Measurements from ENCODE around the gene LHX2. TPM values are rescaled to one million over a fixed set of nuclear protein-coding genes. Genes with fewer than 3 reads are reported as not detected.

Gene LHX2
- total RNA-seq (not detected), polyA plus RNA-seq (not detected), total RNA-seq (not detected)

DNA sequence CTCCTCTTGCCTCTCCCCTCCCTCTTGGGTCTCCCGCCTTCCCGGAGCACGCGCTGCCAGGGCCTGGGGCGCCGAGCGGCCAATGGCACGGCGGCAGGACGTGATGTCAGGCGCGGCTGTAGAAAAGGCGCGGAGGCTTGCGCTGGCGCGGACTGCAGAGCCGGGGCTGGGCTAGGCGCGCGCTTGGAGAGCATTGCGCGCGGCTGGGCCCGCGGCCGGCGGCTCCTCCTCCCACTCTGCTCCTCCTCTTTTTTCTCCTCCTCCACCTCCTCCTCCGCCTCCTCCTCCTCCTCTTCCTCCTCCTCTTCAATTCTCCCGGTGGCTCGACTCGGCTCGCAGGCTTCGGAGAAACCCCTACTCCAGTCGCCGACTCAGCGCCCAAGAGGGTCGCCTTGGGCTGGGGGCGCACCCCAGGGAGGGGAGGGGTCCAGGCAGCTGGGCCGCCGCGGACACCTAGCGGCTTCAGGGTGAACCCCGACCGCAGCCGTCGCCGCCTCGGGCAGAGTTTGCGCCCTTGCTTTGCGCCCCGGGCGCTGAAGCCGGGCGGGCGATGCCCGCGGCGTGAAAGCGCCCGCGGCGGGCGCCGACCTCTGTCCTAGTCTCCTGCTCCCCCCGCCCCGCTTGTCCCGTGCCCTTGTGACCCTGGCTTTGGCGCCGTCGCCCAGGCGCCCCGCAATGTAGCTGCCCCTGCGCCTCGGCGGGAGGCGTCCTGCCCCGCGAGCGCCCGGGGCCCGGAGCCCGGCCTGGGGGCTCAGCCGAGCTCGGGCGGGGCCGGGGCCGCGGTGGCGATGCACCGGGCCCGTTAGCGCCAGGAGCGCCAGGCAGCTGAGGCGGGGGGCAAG lies at the start of gene LHX2:
LHX2 (plus strand) TSS at position 309 of the 842 bp plus-strand sequence. CDS start 581 bp downstream, outside the sequence.
- Mint-ChIP-seq H3K27me3 (peaks cover 57 to 78% (median 68%) of the 10 kb centered on the region in 5 donors), H3K36me3 (peaks cover 0 to 2% (median 0%) of the 10 kb centered on the region in 5 donors), H3K27ac (peak within 1 kb of the TSS in 1 of 9 donors; percentile 80), H3K9me3 (peaks cover 0 to 4% (median 0%) of the 10 kb centered on the region in 11 donors), H3K4me3 (peak within 1 kb of the TSS in 9 of 10 donors; percentile 23 to 72 (median 48)), H3K4me1 (peaks cover 18 to 49% (median 36%) of the 10 kb centered on the region in 7 donors)
- no peaks in the 10 kb centered on the region for H3K36me3 ChIP-seq (ENCODE audit: control insufficient read depth in 2 of 3, insufficient read depth in 3 of 3, low read length in 3 of 3)
- H3K4me1 ChIP-seq (ENCODE audit: control insufficient read depth in 2 of 2, insufficient read depth in 2 of 2, low read length in 2 of 2) = peaks cover 3 to 4% of the 10 kb centered on the region in 2 donors
- intact Hi-C loops (cut with micrococcal nuclease) = no loop called here
- ChIA-PET CTCF (no interaction called here), POLR2A (no interaction called here)
- DNase-seq = no peak
- no peaks in the 10 kb centered on the region for H3K9me3 ChIP-seq (ENCODE audit: control insufficient read depth in 2 of 3, low read length in 3 of 3)
- no peak within 1 kb of the TSS for H3K27ac ChIP-seq (ENCODE audit: low read depth, low read length)
- ATAC-seq = peak; percentile 41
- peaks cover 11 to 29% of the 10 kb centered on the region in 2 donors for H3K27me3 ChIP-seq (ENCODE audit: control insufficient read depth in 2 of 2, insufficient read depth in 2 of 2, low read length in 2 of 2)
- no peak within 1 kb of the TSS for H3K4me3 ChIP-seq (ENCODE audit: low read length)

DNA sequence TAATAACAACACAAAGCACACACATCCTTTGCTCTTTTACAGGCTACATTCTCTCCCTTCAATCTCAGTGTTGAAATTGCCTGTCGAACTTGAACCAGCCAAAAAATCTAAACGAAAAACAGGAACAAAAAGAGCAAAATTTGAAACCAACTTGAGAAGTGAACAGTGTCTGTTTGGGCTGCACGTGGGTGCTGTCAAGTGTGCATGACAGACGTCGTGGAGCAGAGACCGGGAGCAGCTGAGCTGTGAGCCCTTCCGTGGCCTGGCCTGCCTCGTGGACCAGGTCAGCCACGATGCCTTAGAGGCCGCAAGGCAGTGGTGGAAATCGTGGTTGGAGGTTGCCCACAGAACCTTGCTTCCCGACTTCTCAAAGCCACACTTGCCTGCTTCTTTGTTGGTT lies 46.8 kb upstream of the LHX2 start:
- intact Hi-C loops (cut with micrococcal nuclease) = no loop called here
- DNase-seq = no peak
- Histone ChIP-seq H3K27ac (ENCODE audit: low read depth, low read length) (no peak overlapping the region), H3K4me1 (ENCODE audit: control insufficient read depth in 2 of 2, insufficient read depth in 2 of 2, low read length in 2 of 2) (no peaks in the 10 kb centered on the region), H3K9me3 (ENCODE audit: control insufficient read depth in 2 of 3, low read length in 3 of 3) (no peaks in the 10 kb centered on the region), H3K4me3 (ENCODE audit: low read length) (no peak overlapping the region), H3K36me3 (ENCODE audit: control insufficient read depth in 2 of 3, insufficient read depth in 3 of 3, low read length in 3 of 3) (no peaks in the 10 kb centered on the region), H3K27me3 (ENCODE audit: control insufficient read depth in 2 of 2, insufficient read depth in 2 of 2, low read length in 2 of 2) (no peaks in the 10 kb centered on the region)
- peaks cover 36 to 64% (median 40%) of the 10 kb centered on the region in 5 donors for H3K27me3 Mint-ChIP-seq
- peaks cover 0 to 12% (median 3%) of the 10 kb centered on the region in 7 donors for H3K4me1 Mint-ChIP-seq
- peak overlapping the region in 1 of 10 donors; percentile 8 for H3K4me3 Mint-ChIP-seq
- peaks cover 0 to 3% (median 0%) of the 10 kb centered on the region in 11 donors for H3K9me3 Mint-ChIP-seq
- POLR2A ChIA-PET = no interaction called here
- CTCF ChIA-PET = no interaction called here
- no peak overlapping the region for H3K27ac Mint-ChIP-seq
- no peak for ATAC-seq
- H3K36me3 Mint-ChIP-seq = no peaks in the 10 kb centered on the region

DNA sequence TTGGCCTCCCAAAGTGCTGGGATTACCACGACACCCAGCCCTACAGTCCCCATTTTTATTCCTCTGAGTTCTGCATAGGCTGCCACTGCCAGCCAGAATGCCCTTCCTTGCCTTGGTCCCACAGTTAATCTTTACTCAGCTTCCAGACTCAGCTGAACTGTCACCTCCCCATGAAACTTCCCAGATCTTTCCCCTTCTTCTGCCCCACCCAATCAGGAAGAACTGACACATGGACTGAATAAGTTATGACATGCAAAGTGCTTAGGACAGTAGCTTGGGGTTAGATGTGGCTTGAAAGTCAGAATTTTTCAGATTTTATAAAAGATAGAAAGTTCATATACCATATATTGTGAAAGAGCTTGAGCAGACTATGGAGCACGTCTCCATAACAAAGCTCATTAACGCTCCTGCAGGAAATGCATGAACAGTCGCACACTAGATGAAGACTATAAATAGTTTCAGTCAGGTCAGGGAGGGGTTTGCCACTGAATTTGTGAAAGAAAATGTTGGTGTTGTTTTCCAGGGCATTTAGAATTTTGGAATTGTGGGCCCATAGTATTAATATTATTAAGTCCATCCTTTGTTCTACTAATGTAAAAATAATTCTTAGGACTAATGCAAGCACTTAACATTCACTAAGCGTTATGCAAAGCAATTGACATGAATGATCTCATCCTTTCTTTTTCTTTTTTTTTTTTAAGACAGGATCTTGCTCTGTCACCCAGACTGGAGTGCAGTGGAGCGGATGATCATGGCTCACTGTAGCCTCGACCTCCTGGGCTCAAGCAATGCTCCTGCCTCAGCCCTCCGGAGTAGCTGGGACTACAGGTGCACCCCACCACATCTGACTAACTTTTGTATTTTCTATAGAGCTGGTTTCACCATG lies 45.5 kb upstream of the LHX2 start:
- no peaks in the 10 kb centered on the region for H3K9me3 ChIP-seq (ENCODE audit: control insufficient read depth in 2 of 3, low read length in 3 of 3)
- H3K4me1 ChIP-seq (ENCODE audit: control insufficient read depth in 2 of 2, insufficient read depth in 2 of 2, low read length in 2 of 2) = no peaks in the 10 kb centered on the region
- Mint-ChIP-seq H3K36me3 (no peaks in the 10 kb centered on the region), H3K4me3 (no peak overlapping the region), H3K4me1 (peaks cover 0 to 12% (median 3%) of the 10 kb centered on the region in 7 donors), H3K27me3 (peaks cover 23 to 55% (median 33%) of the 10 kb centered on the region in 5 donors), H3K27ac (no peak overlapping the region), H3K9me3 (no peaks in the 10 kb centered on the region)
- POLR2A ChIA-PET = no interaction called here
- ATAC-seq (no peak), DNase-seq (no peak)
- H3K4me3 ChIP-seq (ENCODE audit: low read length) = no peak overlapping the region
- no peaks in the 10 kb centered on the region for H3K27me3 ChIP-seq (ENCODE audit: control insufficient read depth in 2 of 2, insufficient read depth in 2 of 2, low read length in 2 of 2)
- H3K27ac ChIP-seq (ENCODE audit: low read depth, low read length) = no peak overlapping the region
- CTCF ChIA-PET = no interaction called here
- intact Hi-C loops (cut with micrococcal nuclease) = no loop called here
- H3K36me3 ChIP-seq (ENCODE audit: control insufficient read depth in 2 of 3, insufficient read depth in 3 of 3, low read length in 3 of 3) = no peaks in the 10 kb centered on the region

DNA sequence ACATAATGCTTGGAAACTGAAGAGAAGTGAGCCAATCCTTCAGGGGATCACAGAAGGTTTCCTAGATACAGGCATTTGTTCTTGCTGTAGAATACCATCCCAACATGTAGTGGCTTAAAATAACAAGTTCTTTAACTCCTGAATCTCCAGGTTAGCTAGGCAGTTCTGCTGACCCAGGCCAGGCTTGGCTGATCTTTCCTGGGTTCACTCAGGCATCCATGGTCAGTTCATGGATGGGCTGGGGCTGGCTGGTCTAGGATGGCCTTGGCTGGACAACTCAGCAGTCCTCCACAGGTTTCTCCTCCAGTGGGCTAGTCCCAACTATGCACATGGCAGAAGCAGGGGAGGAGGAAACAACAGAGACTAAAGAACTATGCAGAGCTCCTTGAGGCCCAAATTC lies 44.2 kb upstream of the LHX2 start:
- POLR2A ChIA-PET = no interaction called here
- no peak for ATAC-seq

DNA sequence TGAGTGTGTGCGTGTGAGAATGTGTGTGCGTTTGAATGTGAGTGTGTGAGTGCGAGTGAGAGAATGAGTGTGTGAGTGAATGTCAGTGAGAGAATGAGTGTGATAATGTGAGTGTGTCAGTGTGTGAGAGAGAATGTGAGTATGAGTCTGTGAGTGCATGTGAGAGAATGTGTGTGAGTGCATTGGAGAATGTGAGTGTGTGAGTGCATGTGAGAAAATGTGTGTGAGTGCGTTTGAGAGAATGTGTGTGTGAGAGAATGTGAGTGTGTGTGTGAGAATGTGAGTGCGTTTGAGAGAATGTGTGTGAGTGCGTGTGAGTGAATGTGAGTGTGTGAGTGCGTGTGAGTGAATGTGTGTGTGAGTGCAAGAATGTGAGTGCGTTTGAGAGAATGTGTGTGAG lies 39.0 kb upstream of the LHX2 start:
- no peak overlapping the region for H3K27ac Mint-ChIP-seq
- CTCF ChIA-PET = no interaction called here

More for the DNA sequence above, 44.2 kb upstream of the LHX2 start:
- H3K4me3 ChIP-seq (ENCODE audit: low read length) = no peak overlapping the region
- DNase-seq = no peak
- H3K27ac ChIP-seq (ENCODE audit: low read depth, low read length) = no peak overlapping the region
- no peaks in the 10 kb centered on the region for H3K9me3 Mint-ChIP-seq
- peaks cover 19 to 52% (median 32%) of the 10 kb centered on the region in 5 donors for H3K27me3 Mint-ChIP-seq
- no peaks in the 10 kb centered on the region for H3K36me3 ChIP-seq (ENCODE audit: control insufficient read depth in 2 of 3, insufficient read depth in 3 of 3, low read length in 3 of 3)
- H3K9me3 ChIP-seq (ENCODE audit: control insufficient read depth in 2 of 3, low read length in 3 of 3) = no peaks in the 10 kb centered on the region
- H3K36me3 Mint-ChIP-seq = no peaks in the 10 kb centered on the region
- no peak overlapping the region for H3K27ac Mint-ChIP-seq
- H3K4me1 ChIP-seq (ENCODE audit: control insufficient read depth in 2 of 2, insufficient read depth in 2 of 2, low read length in 2 of 2) = no peaks in the 10 kb centered on the region
- H3K4me3 Mint-ChIP-seq = no peak overlapping the region
- peaks cover 0 to 12% (median 3%) of the 10 kb centered on the region in 7 donors for H3K4me1 Mint-ChIP-seq
- CTCF ChIA-PET = no interaction called here
- H3K27me3 ChIP-seq (ENCODE audit: control insufficient read depth in 2 of 2, insufficient read depth in 2 of 2, low read length in 2 of 2) = no peaks in the 10 kb centered on the region
- intact Hi-C loops (cut with micrococcal nuclease) = no loop called here

DNA sequence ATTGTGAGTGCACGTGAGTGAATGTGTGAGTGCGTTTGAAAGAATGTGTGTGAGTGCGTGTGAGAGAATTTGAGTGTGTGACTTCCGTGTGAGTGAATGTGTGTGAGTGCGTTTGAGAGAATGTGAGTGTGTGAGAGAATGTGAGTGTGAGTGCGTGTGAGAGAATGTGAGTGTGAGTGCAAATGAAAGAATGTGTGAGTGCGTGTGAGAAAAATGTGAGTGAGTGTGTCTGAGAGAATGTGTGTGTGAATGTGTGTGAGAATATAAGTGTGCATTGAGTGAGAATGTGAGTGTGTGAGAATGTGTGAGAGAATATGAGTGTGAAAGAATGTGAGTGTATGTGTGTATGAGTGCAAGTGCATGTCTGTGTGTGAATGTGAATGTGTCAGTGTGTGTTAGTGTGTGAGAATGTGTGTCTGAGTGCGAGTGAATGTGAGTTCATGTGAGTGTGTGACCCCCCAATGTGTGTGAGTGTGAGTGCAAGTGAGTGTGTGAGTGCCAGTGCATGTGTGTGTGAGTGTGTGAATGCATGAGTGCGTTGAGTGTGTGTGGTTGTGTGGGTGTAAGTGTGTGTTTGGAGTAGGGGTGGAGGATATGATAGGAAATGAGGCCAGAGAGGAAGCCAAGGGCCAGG lies 37.9 kb upstream of the LHX2 start:
- Mint-ChIP-seq H3K4me3 (no peak overlapping the region), H3K4me1 (no peaks in the 10 kb centered on the region), H3K27ac (no peak overlapping the region), H3K9me3 (peaks cover 0 to 1% (median 0%) of the 10 kb centered on the region in 11 donors), H3K27me3 (peaks cover 0 to 21% (median 11%) of the 10 kb centered on the region in 5 donors), H3K36me3 (no peaks in the 10 kb centered on the region)
- ChIA-PET POLR2A (no interaction called here), CTCF (no interaction called here)
- H3K27ac ChIP-seq (ENCODE audit: low read depth, low read length) = no peak overlapping the region
- intact Hi-C loops (cut with micrococcal nuclease) = no loop called here
- no peaks in the 10 kb centered on the region for H3K4me1 ChIP-seq (ENCODE audit: control insufficient read depth in 2 of 2, insufficient read depth in 2 of 2, low read length in 2 of 2)
- H3K4me3 ChIP-seq (ENCODE audit: low read length) = no peak overlapping the region
- ATAC-seq (no peak), DNase-seq (no peak)
- no peaks in the 10 kb centered on the region for H3K27me3 ChIP-seq (ENCODE audit: control insufficient read depth in 2 of 2, insufficient read depth in 2 of 2, low read length in 2 of 2)
- no peaks in the 10 kb centered on the region for H3K36me3 ChIP-seq (ENCODE audit: control insufficient read depth in 2 of 3, insufficient read depth in 3 of 3, low read length in 3 of 3)
- H3K9me3 ChIP-seq (ENCODE audit: control insufficient read depth in 2 of 3, low read length in 3 of 3) = no peaks in the 10 kb centered on the region

More for the DNA sequence above, 39.0 kb upstream of the LHX2 start:
- Histone ChIP-seq H3K4me1 (ENCODE audit: control insufficient read depth in 2 of 2, insufficient read depth in 2 of 2, low read length in 2 of 2) (no peaks in the 10 kb centered on the region), H3K36me3 (ENCODE audit: control insufficient read depth in 2 of 3, insufficient read depth in 3 of 3, low read length in 3 of 3) (no peaks in the 10 kb centered on the region), H3K27me3 (ENCODE audit: control insufficient read depth in 2 of 2, insufficient read depth in 2 of 2, low read length in 2 of 2) (no peaks in the 10 kb centered on the region), H3K27ac (ENCODE audit: low read depth, low read length) (no peak overlapping the region), H3K9me3 (ENCODE audit: control insufficient read depth in 2 of 3, low read length in 3 of 3) (no peaks in the 10 kb centered on the region), H3K4me3 (ENCODE audit: low read length) (no peak overlapping the region)
- ATAC-seq (no peak), DNase-seq (no peak)
- H3K4me1 Mint-ChIP-seq = no peaks in the 10 kb centered on the region
- POLR2A ChIA-PET = no interaction called here
- no peaks in the 10 kb centered on the region for H3K36me3 Mint-ChIP-seq
- intact Hi-C loops (cut with micrococcal nuclease) = no loop called here
- peaks cover 0 to 25% (median 11%) of the 10 kb centered on the region in 5 donors for H3K27me3 Mint-ChIP-seq
- H3K9me3 Mint-ChIP-seq = peaks cover 0 to 1% (median 0%) of the 10 kb centered on the region in 11 donors
- no peak overlapping the region for H3K4me3 Mint-ChIP-seq
